HepG2 (cell line): ENCODE results near the gene RDH8. TPM values are rescaled to one million over a fixed set of nuclear protein-coding genes. Genes with fewer than 3 reads are reported as not detected.

Experiments
- ETV6 ChIP-seq: sonication (generic); formaldehyde crosslinking; conservative IDR thresholded peaks from 2 replicates; pipeline ENCODE4 v1.4.0; 2020; ENCODE audit warnings: missing genetic modification reagents
- MED8 ChIP-seq: sonication (generic); formaldehyde crosslinking; IDR thresholded peaks from 2 replicates; pipeline ENCODE4 v1.8.1; 2023; ENCODE audit warnings: mild to moderate bottlenecking, missing genetic modification reagents; ENCODE audit not compliant: insufficient replicate concordance
- MXI1 ChIP-seq: IDR thresholded peaks from 3 replicates; pipeline ENCODE4 v1.6.1; 2012; ENCODE audit warnings: low read depth, low read length, inconsistent platforms, borderline replicate concordance
- ZBTB8A ChIP-seq: sonication (generic); formaldehyde crosslinking; IDR thresholded peaks from 2 replicates; pipeline ENCODE4 v1.4.0; 2020; ENCODE audit warnings: mild to moderate bottlenecking, low read depth, missing genetic modification reagents, borderline replicate concordance
- ZNF34 ChIP-seq: sonication (generic); formaldehyde crosslinking; IDR thresholded peaks from 2 replicates; pipeline ENCODE4 v1.4.0; 2020; ENCODE audit warnings: mild to moderate bottlenecking, missing genetic modification reagents, borderline replicate concordance
- ZNF543 ChIP-seq: sonication (generic); formaldehyde crosslinking; IDR thresholded peaks from 2 replicates; pipeline ENCODE4 v1.4.0; 2020; ENCODE audit warnings: mild to moderate bottlenecking, missing genetic modification reagents
- ZNF605 ChIP-seq: sonication (generic); formaldehyde crosslinking; IDR thresholded peaks from 2 replicates; pipeline ENCODE4 v1.8.0; 2022; ENCODE audit warnings: mild to moderate bottlenecking, missing genetic modification reagents
- ZNF678 ChIP-seq: sonication (generic); formaldehyde crosslinking; IDR thresholded peaks from 2 replicates; pipeline ENCODE4 v1.4.0; 2020; ENCODE audit warnings: mild to moderate bottlenecking, missing genetic modification reagents
- ZNF761 ChIP-seq: sonication (generic); formaldehyde crosslinking; conservative IDR thresholded peaks from 2 replicates; pipeline ENCODE4 v1.4.0; 2020; ENCODE audit warnings: mild to moderate bottlenecking, missing genetic modification reagents
- ZSCAN12 ChIP-seq: sonication (generic); formaldehyde crosslinking; IDR thresholded peaks from 2 replicates; pipeline ENCODE4 v1.9.0; 2021; ENCODE audit warnings: mild to moderate bottlenecking, missing genetic modification reagents
- polyA plus RNA-seq, 8 experiments: library from polyadenylated mRNA; depleted of rRNA in 3 of 8; stranded (reverse) in 7 of 8; unstranded in 1 of 8; fragments of >200 nt; fragmentation: Illumina TruSeq in 4 of 8; extraction: Trizol in 4 of 8; gene quantifications; 2 replicates each; pipeline versions ENCODE4 v1.2.1 to v1.2.3, GENCODE V29; 2011 to 2016; ENCODE audit warnings: low read depth in 4 of 8, missing spikeins in 1 of 8, mixed read lengths in 1 of 8; ENCODE audit not compliant: insufficient read depth in 1 of 8
- total RNA-seq, 5 experiments: library from RNA; depleted of rRNA; stranded (reverse); fragments of >200 nt; fragmentation: Illumina TruSeq; extraction: Trizol; gene quantifications; 2 replicates each; pipeline ENCODE4 v1.2.3, GENCODE V29; 2016; ENCODE audit warnings: low read depth in 1 of 5
- TF ChIP-seq, protein P1 (sequence below): sonication (generic); formaldehyde crosslinking; IDR thresholded peaks from 2 replicates; pipeline ENCODE4 v1.5.0; 2020; ENCODE audit warnings: missing genetic modification reagents
- TF ChIP-seq, protein P2 (sequence below): sonication (generic); formaldehyde crosslinking; IDR thresholded peaks from 2 replicates; pipeline ENCODE4 v1.5.0; 2020; ENCODE audit warnings: missing genetic modification reagents
- TF ChIP-seq, protein P3 (sequence below): sonication (generic); formaldehyde crosslinking; IDR thresholded peaks from 2 replicates; pipeline ENCODE4 v1.9.0; 2021; ENCODE audit warnings: missing genetic modification reagents, borderline replicate concordance
- TF ChIP-seq, protein P4 (sequence below): sonication (generic); formaldehyde crosslinking; IDR thresholded peaks from 2 replicates; pipeline ENCODE4 v1.8.1; 2023; ENCODE audit warnings: mild to moderate bottlenecking, missing genetic modification reagents
- TF ChIP-seq, protein P5 (sequence below): sonication (generic); formaldehyde crosslinking; IDR thresholded peaks from 2 replicates; pipeline ENCODE4 v1.5.1; 2020; ENCODE audit warnings: missing genetic modification reagents, mild to moderate bottlenecking, borderline replicate concordance
- TF ChIP-seq, protein P6 (sequence below): sonication (generic); formaldehyde crosslinking; IDR thresholded peaks from 2 replicates; pipeline ENCODE4 v1.4.0; 2020; ENCODE audit warnings: missing genetic modification reagents

Gene RDH8
- total and polyA plus RNA-seq, 2 of the 13 experiments (the other 11 are each of a cell fraction or from before 2014, with no cell fraction given), result not detected

DNA sequence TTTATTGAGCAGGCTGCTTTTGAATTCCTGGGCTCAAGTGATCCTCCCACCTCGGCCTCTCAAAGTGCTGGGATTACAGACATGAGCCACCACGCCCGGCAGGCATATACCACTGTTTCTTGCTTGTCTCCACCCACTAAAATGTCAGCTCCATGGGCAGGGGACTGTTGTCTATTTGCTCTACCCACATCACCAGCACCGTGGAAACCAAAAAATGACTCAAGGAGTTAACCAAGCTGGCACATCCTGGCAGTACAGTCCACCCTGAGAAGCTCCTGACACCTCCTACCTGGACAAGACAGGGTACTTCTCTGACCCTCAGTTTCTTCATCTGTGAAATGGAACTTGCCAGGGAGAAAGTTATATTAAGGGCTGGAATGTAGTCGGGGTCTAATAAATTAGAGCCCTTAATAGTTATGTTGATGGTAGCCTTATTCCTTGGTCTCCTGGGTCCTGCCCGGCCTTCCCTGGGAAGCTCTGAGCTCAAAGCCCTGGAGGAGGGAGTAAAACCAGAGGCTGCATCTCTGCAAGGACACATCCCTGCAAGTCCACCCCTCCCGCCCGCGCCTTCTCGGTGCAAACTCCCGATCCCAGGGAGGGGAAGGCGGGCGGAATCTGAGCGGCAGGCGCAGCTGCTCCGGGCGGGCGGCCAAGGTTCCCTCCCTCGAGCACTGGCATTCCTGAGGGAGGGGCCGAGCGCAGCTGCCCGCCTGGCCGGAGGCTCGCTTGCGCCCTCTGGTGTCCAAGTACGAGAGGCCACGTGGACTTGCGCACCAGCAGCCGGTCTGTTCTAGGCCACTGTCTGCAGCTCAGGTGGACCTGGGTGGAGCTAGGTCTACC is 14.1 kb downstream of the RDH8 start (continued):
- TF ChIP-seq ZBTB8A (CRISPR knock-in tag) (no peak), ZNF678 (no peak), ZNF761 (CRISPR knock-in tag) (no peak), ZNF543 (peak; percentile 24; the same call in 1 of the 2 replicates), ZNF605 (CRISPR knock-in tag) (peak; percentile 82), MED8 (CRISPR knock-in tag) (peak; percentile 17), ZNF34 (CRISPR knock-in tag) (no peak), ZSCAN12 (CRISPR knock-in tag) (no peak), MXI1 (peak; percentile 94), ETV6 (CRISPR knock-in tag) (no peak)
- TF ChIP-seq, protein P1, sequence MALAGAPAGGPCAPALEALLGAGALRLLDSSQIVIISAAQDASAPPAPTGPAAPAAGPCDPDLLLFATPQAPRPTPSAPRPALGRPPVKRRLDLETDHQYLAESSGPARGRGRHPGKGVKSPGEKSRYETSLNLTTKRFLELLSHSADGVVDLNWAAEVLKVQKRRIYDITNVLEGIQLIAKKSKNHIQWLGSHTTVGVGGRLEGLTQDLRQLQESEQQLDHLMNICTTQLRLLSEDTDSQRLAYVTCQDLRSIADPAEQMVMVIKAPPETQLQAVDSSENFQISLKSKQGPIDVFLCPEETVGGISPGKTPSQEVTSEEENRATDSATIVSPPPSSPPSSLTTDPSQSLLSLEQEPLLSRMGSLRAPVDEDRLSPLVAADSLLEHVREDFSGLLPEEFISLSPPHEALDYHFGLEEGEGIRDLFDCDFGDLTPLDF, result 0 out of 2 replicates have a peak, but pooled peaks have one; percentile 15
- TF ChIP-seq, protein P2, sequence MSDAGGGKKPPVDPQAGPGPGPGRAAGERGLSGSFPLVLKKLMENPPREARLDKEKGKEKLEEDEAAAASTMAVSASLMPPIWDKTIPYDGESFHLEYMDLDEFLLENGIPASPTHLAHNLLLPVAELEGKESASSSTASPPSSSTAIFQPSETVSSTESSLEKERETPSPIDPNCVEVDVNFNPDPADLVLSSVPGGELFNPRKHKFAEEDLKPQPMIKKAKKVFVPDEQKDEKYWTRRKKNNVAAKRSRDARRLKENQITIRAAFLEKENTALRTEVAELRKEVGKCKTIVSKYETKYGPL (CRISPR knock-in tag), result no peak
- TF ChIP-seq, protein P3, sequence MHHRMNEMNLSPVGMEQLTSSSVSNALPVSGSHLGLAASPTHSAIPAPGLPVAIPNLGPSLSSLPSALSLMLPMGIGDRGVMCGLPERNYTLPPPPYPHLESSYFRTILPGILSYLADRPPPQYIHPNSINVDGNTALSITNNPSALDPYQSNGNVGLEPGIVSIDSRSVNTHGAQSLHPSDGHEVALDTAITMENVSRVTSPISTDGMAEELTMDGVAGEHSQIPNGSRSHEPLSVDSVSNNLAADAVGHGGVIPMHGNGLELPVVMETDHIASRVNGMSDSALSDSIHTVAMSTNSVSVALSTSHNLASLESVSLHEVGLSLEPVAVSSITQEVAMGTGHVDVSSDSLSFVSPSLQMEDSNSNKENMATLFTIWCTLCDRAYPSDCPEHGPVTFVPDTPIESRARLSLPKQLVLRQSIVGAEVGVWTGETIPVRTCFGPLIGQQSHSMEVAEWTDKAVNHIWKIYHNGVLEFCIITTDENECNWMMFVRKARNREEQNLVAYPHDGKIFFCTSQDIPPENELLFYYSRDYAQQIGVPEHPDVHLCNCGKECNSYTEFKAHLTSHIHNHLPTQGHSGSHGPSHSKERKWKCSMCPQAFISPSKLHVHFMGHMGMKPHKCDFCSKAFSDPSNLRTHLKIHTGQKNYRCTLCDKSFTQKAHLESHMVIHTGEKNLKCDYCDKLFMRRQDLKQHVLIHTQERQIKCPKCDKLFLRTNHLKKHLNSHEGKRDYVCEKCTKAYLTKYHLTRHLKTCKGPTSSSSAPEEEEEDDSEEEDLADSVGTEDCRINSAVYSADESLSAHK (CRISPR knock-in tag), result no peak
- TF ChIP-seq, protein P4, sequence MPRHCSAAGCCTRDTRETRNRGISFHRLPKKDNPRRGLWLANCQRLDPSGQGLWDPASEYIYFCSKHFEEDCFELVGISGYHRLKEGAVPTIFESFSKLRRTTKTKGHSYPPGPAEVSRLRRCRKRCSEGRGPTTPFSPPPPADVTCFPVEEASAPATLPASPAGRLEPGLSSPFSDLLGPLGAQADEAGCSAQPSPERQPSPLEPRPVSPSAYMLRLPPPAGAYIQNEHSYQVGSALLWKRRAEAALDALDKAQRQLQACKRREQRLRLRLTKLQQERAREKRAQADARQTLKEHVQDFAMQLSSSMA (CRISPR knock-in tag), result no peak
- TF ChIP-seq, protein P5, sequence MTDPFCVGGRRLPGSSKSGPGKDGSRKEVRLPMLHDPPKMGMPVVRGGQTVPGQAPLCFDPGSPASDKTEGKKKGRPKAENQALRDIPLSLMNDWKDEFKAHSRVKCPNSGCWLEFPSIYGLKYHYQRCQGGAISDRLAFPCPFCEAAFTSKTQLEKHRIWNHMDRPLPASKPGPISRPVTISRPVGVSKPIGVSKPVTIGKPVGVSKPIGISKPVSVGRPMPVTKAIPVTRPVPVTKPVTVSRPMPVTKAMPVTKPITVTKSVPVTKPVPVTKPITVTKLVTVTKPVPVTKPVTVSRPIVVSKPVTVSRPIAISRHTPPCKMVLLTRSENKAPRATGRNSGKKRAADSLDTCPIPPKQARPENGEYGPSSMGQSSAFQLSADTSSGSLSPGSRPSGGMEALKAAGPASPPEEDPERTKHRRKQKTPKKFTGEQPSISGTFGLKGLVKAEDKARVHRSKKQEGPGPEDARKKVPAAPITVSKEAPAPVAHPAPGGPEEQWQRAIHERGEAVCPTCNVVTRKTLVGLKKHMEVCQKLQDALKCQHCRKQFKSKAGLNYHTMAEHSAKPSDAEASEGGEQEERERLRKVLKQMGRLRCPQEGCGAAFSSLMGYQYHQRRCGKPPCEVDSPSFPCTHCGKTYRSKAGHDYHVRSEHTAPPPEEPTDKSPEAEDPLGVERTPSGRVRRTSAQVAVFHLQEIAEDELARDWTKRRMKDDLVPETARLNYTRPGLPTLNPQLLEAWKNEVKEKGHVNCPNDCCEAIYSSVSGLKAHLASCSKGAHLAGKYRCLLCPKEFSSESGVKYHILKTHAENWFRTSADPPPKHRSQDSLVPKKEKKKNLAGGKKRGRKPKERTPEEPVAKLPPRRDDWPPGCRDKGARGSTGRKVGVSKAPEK, result 0 out of 2 replicates have a peak, but pooled peaks have one; percentile 45
- TF ChIP-seq, protein P6, sequence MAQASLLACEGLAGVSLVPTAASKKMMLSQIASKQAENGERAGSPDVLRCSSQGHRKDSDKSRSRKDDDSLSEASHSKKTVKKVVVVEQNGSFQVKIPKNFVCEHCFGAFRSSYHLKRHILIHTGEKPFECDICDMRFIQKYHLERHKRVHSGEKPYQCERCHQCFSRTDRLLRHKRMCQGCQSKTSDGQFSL (CRISPR knock-in tag), result 0 out of 2 replicates have a peak, but pooled peaks have one; percentile 49
